ENCODE data around the gene TANGO6.
"Not testable (repeated sequence)": the region's sequence is repeated elsewhere in the genome, so short reads cannot be mapped to it uniquely, and the experiment has no call there.

Gene TANGO6

GRCh38 chr16:69017036-69017783 is 173.9 kb downstream of the TANGO6 start:
- DNase-seq, result no peak

- DNase-seq, result no peak
These were observed 176.5 kb downstream of the TANGO6 start for GRCh38 chr16:69019811-69020210.

- DNase-seq, result no peak
These were observed 185.8 kb downstream of the TANGO6 start for GRCh38 chr16:69029121-69029520.

- DNase-seq, result no peak
These were observed 188.6 kb downstream of the TANGO6 start for GRCh38 chr16:69031877-69032301.

GRCh38 chr16:69033151-69033949 is 190.0 kb downstream of the TANGO6 start:
- DNase-seq, result no peak

GRCh38 chr16:69035375-69035774 is 192.0 kb downstream of the TANGO6 start:
- no peak for DNase-seq

GRCh38 chr16:69036399-69037091 is 193.2 kb downstream of the TANGO6 start:
- no peak for DNase-seq

GRCh38 chr16:69037373-69038160 is 194.2 kb downstream of the TANGO6 start:
- no peak for DNase-seq

GRCh38 chr16:69039333-69039941 is 196.1 kb downstream of the TANGO6 start:
- no peak for DNase-seq

GRCh38 chr16:69040144-69040909 is 197.0 kb downstream of the TANGO6 start:
- DNase-seq, result no peak

GRCh38 chr16:69048328-69049120 is 205.2 kb downstream of the TANGO6 start:
- no peak for DNase-seq

GRCh38 chr16:69049146-69049545 is 205.8 kb downstream of the TANGO6 start:
- no peak for DNase-seq

- DNase-seq, result no peak
These were observed 206.5 kb downstream of the TANGO6 start for GRCh38 chr16:69049603-69050375.

GRCh38 chr16:69051517-69051830 is 208.1 kb downstream of the TANGO6 start:
- not testable (repeated sequence) for DNase-seq

GRCh38 chr16:69055008-69055407 is 211.7 kb downstream of the TANGO6 start:
- no peak for DNase-seq

- no peak for DNase-seq
These were observed 212.6 kb downstream of the TANGO6 start for GRCh38 chr16:69055980-69056379.

GRCh38 chr16:69056421-69056820 is 213.1 kb downstream of the TANGO6 start:
- DNase-seq, result no peak

- peak; percentile 28 for DNase-seq
These were observed 214.4 kb downstream of the TANGO6 start for GRCh38 chr16:69057400-69058378.

- DNase-seq, result not testable (repeated sequence)
These were observed 220.2 kb downstream of the TANGO6 start for GRCh38 chr16:69063491-69063890.
